Caco-2 (cell line): ENCODE data around the gene NUDT3. TPM values are rescaled to one million over a fixed set of nuclear protein-coding genes. Genes with fewer than 3 reads are reported as not detected.

Experiments used
- BruUV-seq: library from RNA; stranded (reverse); fragments of 400-500 nt; replicated peaks from 2 replicates; lab custom pipeline; 2021; lab: Mats Ljungman, UMichigan
- CTCF ChIA-PET: fragments of 300-600 bp; sonication (Branson Sonifier 250); formaldehyde crosslinking; loops from one replicate; lab custom pipeline; 2022; ENCODE audit warnings: antibody characterized with exemption; lab: Charles Lee
- POLR2A ChIA-PET: fragments of 300-600 bp; sonication (Branson Sonifier 250); formaldehyde crosslinking; loops from one replicate; lab custom pipeline; 2022; ENCODE audit warnings: antibody characterized with exemption; lab: Charles Lee
- DNase-seq, 2 experiments: peaks; one replicate each; pipeline versions ENCODE4 v3.0.0 to v3.0.0-alpha.2; 2020 to 2022
- H3K27me3 ChIP-seq: replicated peaks from 2 replicates; pipeline ENCODE4 v1.6.0; 2011; ENCODE audit warnings: low read length; ENCODE audit not compliant: control insufficient read depth, insufficient read depth
- H3K36me3 ChIP-seq: 2 replicates; pipeline ENCODE4 v1.5.1; 2011; ENCODE audit warnings: low read length; ENCODE audit not compliant: control insufficient read depth, insufficient read depth
- H3K4me1 ChIP-seq: fragments of 250-450 bp; sonication (Bioruptor Pico); 2 replicates; pipeline ENCODE4 v1.5.1; 2020; ENCODE audit warnings: mild to moderate bottlenecking
- H3K4me3 ChIP-seq: 2 replicates; pipeline ENCODE4 v1.5.1; 2011; ENCODE audit warnings: low read depth, mild to moderate bottlenecking, control low read depth, low read length
- H3K9me3 ChIP-seq: fragments of 250-450 bp; sonication (Bioruptor Pico); 2 replicates; pipeline ENCODE4 v1.5.1; 2020; ENCODE audit warnings: mild to moderate bottlenecking, moderate library complexity
- H3K27ac Mint-ChIP-seq: one replicate; pipeline ENCODE4 v1.8.0; 2022; ENCODE audit warnings: mixed read lengths; ENCODE audit not compliant: unreplicated experiment
- H3K27me3 Mint-ChIP-seq: one replicate; pipeline ENCODE4 v1.8.0; 2022; ENCODE audit warnings: mixed read lengths; ENCODE audit not compliant: insufficient read depth, unreplicated experiment
- H3K36me3 Mint-ChIP-seq: one replicate; pipeline ENCODE4 v1.8.0; 2022; ENCODE audit warnings: mild to moderate bottlenecking, mixed read lengths; ENCODE audit not compliant: insufficient read depth, unreplicated experiment
- H3K4me1 Mint-ChIP-seq: one replicate; pipeline ENCODE4 v1.8.0; 2022; ENCODE audit warnings: low read depth, mixed read lengths; ENCODE audit not compliant: unreplicated experiment
- H3K4me3 Mint-ChIP-seq: one replicate; pipeline ENCODE4 v1.8.0; 2022; ENCODE audit warnings: mild to moderate bottlenecking, moderate library complexity, mixed read lengths; ENCODE audit not compliant: unreplicated experiment
- H3K9me3 Mint-ChIP-seq: one replicate; pipeline ENCODE4 v1.8.0; 2022; ENCODE audit warnings: mixed read lengths; ENCODE audit not compliant: unreplicated experiment
- CTCF ChIP-seq, 2 experiments: fragments of 200-600 bp in 1 of 2; IDR thresholded peaks; 1 replicate in 1 of 2; 2 replicates in 1 of 2; pipeline versions ENCODE4 v1.5.1 to v1.8.0; 2011 to 2022; ENCODE audit warnings: antibody characterized with exemption in 1 of 2, control low read depth in 1 of 2, inconsistent platforms in 1 of 2, low read depth in 1 of 2, low read length in 1 of 2, mild to moderate bottlenecking in 1 of 2, moderate library complexity in 1 of 2; ENCODE audit not compliant: insufficient read depth in 1 of 2, severe bottlenecking in 1 of 2, unreplicated experiment in 1 of 2
- intact Hi-C: fragments of 100-400 bp; cut with micrococcal nuclease; formaldehyde crosslinking; loops from one replicate; pipeline ENCODE4 v1.10.0; 2022; ENCODE audit not compliant: unreplicated experiment
- total RNA-seq: library from RNA; stranded (reverse); gene quantifications from 2 replicates; pipeline ENCODE4 v1.2.3, GENCODE V29; 2022

The NUDT3 gene
- total RNA-seq, 1 experiment from 2014 or later = 22.9 TPM

- Mint-ChIP-seq H3K9me3 (no peaks in the 10 kb centered on the region), H3K4me3 (no peak overlapping the region), H3K27me3 (no peaks in the 10 kb centered on the region), H3K27ac (no peak overlapping the region), H3K4me1 (peaks cover 7% of the 10 kb centered on the region), H3K36me3 (peaks cover 54% of the 10 kb centered on the region)
- Histone ChIP-seq H3K4me1 (peaks cover 26% of the 10 kb centered on the region), H3K27me3 (no peaks in the 10 kb centered on the region), H3K36me3 (no peaks in the 10 kb centered on the region; the same call in 1 of the 2 replicates), H3K9me3 (no peaks in the 10 kb centered on the region), H3K4me3 (no peak overlapping the region)
- ChIA-PET POLR2A (no interaction called here), CTCF (no interaction called here)
- no TSS peak for BruUV-seq
- TF ChIP-seq CTCF (IDR thresholded peaks at IDR 0.05; ENCODE audit: insufficient read depth in 1 of 2, low read depth in 1 of 2, low read length in 1 of 2, severe bottlenecking in 1 of 2, unreplicated experiment in 1 of 2) = no peak
- intact Hi-C loops = loop anchor here (10.0 kb wide), 1 partner anchor 362 kb away; no protein-coding TSS in a partner anchor
- DNase-seq = no peak
Observed at GRCh38 chr6:34242252-34243130, 150.0 kb downstream of the NUDT3 start.

GRCh38 chr6:34241351-34242215 is 150.9 kb downstream of the NUDT3 start:
- intact Hi-C loops = loop anchor here (10.0 kb wide), 1 partner anchor 363 kb away; no protein-coding TSS in a partner anchor
- Mint-ChIP-seq H3K27ac (no peak overlapping the region), H3K27me3 (no peaks in the 10 kb centered on the region), H3K9me3 (no peaks in the 10 kb centered on the region), H3K4me1 (peaks cover under 1% of the 10 kb centered on the region), H3K4me3 (no peak overlapping the region), H3K36me3 (peaks cover 52% of the 10 kb centered on the region)
- TF ChIP-seq CTCF (IDR thresholded peaks at IDR 0.05; ENCODE audit: insufficient read depth in 1 of 2, low read depth in 1 of 2, low read length in 1 of 2, severe bottlenecking in 1 of 2, unreplicated experiment in 1 of 2) = no peak
- peaks cover 26% of the 10 kb centered on the region for H3K4me1 ChIP-seq
- DNase-seq = no peak
- POLR2A ChIA-PET = no interaction called here
- CTCF ChIA-PET = no interaction called here
- H3K9me3 ChIP-seq = no peaks in the 10 kb centered on the region
- no peaks in the 10 kb centered on the region for H3K27me3 ChIP-seq
- H3K4me3 ChIP-seq = no peak overlapping the region
- no peaks in the 10 kb centered on the region; the same call in 1 of the 2 replicates for H3K36me3 ChIP-seq
- BruUV-seq = no TSS peak
